GM21360 (cell line): Measurements from ENCODE around the gene OR14J1.
"Not testable (repeated sequence)": the region's sequence is repeated elsewhere in the genome, so short reads cannot be mapped to it uniquely, and the experiment has no call there.

ENCODE experiments used
- ATAC-seq: cut with Tn5 transposase; IDR thresholded peaks from one replicate; pipeline ENCODE4 v1.9.1; 2021; ENCODE audit warnings: mild to moderate bottlenecking, moderate library complexity; ENCODE audit not compliant: unreplicated experiment

The OR14J1 gene, protein sequence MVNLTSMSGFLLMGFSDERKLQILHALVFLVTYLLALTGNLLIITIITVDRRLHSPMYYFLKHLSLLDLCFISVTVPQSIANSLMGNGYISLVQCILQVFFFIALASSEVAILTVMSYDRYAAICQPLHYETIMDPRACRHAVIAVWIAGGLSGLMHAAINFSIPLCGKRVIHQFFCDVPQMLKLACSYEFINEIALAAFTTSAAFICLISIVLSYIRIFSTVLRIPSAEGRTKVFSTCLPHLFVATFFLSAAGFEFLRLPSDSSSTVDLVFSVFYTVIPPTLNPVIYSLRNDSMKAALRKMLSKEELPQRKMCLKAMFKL

GRCh38 chr6:29301316-29301715 is at the start of gene OR14J1:
Gene OR14J1 (plus strand): TSS chr6:29301701. CDS start chr6:29306690, 4,989 bp downstream.
- ATAC-seq, result no peak

GRCh38 chr6:29251736-29252135 is 49.8 kb upstream of the OR14J1 start:
- ATAC-seq, result no peak

- no peak for ATAC-seq
Measured at GRCh38 chr6:29255530-29255929, 46.0 kb upstream of the OR14J1 start.

- ATAC-seq, result no peak
Measured at GRCh38 chr6:29259721-29260120, 41.8 kb upstream of the OR14J1 start.

DNA sequence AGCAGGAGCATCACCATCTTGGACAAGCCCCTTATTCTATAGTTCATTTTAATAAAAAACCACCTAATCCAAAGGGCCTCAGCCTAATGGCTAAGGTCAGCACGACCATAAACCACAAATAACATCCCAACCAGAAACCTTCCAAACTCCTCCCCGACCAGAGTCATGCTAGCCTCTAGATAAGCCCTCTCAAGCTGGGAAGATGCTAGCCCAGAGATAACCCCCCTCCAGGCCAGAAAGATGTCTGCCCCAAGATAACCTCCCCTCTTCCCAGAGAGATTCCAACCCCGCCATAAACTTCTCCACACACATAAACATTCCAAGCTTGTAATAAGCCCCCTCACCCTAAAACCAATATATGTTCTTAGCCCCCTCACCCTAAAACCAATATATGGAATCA is 38.5 kb upstream of the OR14J1 start:
- ATAC-seq, result no peak

- no peak for ATAC-seq
Measured at GRCh38 chr6:29294499-29294914, 7.0 kb upstream of the OR14J1 start.

DNA sequence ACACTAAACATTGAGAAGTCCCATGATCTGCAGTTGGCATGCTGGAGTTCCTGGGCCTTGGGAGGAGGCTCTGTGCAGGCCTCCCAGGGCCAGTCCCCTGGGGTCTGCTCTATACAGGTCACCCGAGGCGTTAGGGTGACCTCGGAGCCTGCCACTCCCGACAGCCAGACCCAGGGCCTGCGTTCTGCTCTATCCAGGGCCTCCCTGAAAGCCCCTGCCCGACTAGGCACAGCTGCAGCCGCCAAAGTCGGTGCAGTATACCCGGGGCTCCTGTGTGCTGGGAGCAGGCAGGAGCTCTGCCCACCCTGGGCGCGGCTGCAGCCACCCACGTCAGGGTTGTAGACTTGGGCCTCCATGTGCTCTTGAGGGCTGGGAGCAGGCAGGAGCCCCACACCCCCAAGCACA is 6.3 kb upstream of the OR14J1 start:
- ATAC-seq, result no peak

DNA sequence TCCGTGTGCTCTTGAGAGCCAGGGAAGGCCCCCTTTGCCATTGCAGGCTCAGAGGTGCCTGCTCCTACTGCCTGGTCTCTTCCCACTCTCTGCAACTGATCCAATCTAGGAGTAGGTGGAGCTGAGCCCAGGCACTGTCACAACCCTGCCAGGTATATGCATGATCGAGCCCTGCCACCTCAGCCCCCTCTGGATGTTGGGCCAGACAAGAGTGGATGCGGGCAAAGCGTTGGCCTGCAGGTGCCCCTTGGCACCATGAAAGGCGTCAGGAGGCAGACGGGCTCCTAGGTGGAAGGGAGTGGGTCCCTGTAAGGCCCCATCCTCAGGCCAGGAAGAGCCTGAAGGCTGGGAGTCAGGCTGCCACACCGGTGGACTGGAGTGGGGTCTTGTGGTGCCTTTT is 5.9 kb upstream of the OR14J1 start:
- no peak for ATAC-seq

DNA sequence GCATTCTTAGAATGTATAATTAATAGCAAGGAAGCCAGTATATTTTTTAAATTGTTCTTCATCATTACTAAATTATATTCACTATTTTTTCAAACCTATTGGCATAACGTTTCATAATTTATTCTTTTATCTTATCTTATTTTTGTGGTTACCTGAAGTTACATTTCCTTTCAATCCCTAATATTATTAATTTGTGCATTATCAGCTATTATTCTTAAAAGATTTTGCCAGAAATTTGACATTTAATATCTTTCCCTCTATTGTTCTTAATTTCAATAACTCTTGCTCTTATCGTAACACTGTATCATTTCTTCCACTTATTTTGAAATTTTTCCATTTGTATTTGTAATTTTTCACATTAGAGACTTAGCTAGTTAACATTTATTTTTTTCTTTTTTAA is 18.4 kb downstream of the OR14J1 start:
- no peak for ATAC-seq

DNA sequence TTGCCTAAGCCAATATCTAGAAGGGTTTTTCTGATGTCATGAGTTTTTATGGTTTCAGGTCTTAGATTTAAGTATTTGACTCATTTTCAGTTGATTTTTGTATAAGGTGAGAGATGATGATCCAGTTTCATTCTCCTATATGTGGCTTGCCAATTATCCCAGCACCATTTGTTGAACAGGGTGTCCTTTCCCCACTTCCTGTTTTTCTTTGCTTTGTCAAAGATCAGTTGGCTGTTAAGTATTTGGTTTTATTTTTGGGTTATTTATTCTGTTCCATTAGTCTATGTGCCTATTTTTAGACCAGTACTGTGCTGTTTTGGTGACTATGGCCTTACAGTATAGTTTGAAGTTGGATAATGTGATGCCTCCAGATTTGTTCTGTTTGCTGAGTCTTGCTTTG is 21.8 kb downstream of the OR14J1 start:
- ATAC-seq, result not testable (repeated sequence)

DNA sequence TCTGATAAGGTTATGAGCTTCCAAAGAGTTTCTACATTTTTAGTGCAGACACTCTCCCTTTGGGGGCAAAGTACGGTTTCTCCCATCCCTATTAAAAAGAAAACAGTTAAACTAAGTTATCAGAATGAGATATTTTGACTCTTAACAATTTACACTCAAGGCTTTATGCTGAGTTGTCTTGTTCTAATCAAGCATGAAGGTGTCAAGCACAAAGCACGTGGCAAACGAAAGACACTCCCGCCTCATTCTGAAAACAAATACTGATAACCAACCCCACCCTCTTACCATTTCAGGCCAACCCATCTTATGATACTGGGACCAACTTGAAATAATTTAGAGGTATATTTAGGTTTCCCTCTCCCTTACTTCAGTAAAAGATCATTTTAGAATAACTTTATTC is 24.3 kb downstream of the OR14J1 start:
- ATAC-seq, result no peak

DNA sequence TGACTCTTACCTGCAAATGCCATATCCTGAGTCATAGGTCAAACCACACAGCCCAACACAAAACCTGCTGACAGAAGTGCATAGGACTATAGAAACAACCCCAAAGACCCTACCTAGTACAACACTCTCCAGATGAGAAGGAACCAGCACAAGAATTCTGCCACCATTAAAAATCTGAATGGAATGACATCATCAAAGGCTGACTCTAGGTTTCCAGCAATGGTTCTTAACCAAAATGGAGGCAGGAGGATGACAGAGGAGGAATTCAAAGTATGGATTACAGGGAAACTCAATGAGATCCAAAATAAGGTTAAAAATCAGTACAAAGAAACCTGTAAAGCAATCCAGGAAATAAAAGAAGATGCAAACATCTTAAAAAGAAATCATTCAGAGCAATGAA is 31.2 kb downstream of the OR14J1 start:
- ATAC-seq, result no peak

DNA sequence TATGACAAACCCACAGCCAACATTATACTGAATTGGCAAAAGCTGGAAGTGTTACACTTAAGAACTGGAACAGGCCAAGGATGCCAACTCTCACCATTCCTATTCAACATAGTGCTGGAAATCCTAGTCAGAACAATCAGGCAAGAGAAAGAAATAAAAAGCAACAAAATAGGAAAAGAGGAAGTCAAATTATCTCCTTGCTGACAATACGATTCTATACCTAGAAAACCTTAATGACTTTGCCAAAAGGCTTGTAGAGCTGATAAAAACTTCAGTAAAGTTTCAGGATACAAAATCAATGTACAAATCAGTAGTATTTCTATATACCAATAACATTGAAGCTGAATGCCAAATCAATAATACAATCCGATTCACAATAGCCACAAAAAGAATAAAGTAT is 34.8 kb downstream of the OR14J1 start:
- no peak for ATAC-seq

DNA sequence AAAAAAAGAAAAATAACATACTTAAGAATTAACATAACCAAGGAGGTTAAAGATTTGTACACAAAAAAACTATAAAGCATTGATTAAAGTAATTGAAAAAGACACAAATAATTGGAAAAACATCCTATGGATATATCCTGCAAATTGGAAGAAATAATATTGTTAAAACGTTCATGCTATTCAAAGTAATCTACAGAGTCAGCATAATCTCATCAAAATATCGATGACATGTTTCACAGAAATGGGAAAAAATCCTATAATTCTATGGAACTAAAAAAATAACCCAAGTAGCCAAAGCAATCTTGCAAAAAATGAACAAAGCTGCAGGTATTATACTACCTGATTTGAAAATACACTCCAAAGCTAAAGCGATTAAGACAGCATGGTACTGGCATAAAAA is 43.9 kb downstream of the OR14J1 start:
- no peak for ATAC-seq

DNA sequence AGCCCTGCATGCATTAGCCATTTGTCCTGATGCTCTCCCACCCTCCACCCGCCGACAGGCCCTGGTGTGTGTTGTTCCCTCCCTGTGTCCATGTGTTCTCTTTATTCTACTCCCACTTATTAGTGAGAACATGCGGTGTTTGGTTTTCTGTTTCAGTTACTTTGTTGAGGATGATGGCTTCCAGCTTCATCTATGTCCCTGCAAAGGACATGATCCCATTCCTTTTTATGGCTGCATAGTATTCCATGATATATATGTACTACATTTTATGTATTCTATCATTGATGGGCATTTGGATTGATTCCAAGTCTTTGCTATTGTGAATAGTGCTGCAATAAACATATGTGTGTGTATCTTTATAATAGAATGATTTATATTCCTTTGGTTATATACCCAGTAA is 47.8 kb downstream of the OR14J1 start:
- not testable (repeated sequence) for ATAC-seq

- ATAC-seq, result no peak
Measured at GRCh38 chr6:29354980-29355379, 53.5 kb downstream of the OR14J1 start.

- ATAC-seq, result no peak
Measured at GRCh38 chr6:29355603-29356002, 54.1 kb downstream of the OR14J1 start.
